ENCODE measurements around the gene PCDHA1. TPM values are rescaled to one million over a fixed set of nuclear protein-coding genes. Genes with fewer than 3 reads are reported as not detected.

PCDHA1 gene
- polyA plus RNA-seq, 1 experiment, result 0.12 TPM

GRCh38 chr5:140986117-140986521, 200.2 kb downstream of the PCDHA1 start:
- H3K4me3 ChIP-seq (ENCODE audit: low read depth, low read length), result no peak overlapping the region
- no peak for DNase-seq (ENCODE audit: low read depth)
- H3K36me3 ChIP-seq (ENCODE audit: control insufficient read depth, insufficient read depth, low read length), result no peaks in the 10 kb centered on the region
- ChIA-PET CTCF (no interaction called here), POLR2A (no interaction called here)
- no peaks in the 10 kb centered on the region for H3K27me3 ChIP-seq (ENCODE audit: control insufficient read depth, insufficient read depth, low read length)
- no peak for TF ChIP-seq CTCF (IDR thresholded peaks at IDR 0.05; ENCODE audit: insufficient read depth, low read depth, low read length)

GRCh38 chr5:140988100-140988499, 202.2 kb downstream of the PCDHA1 start:
- Histone ChIP-seq H3K27me3 (ENCODE audit: control insufficient read depth, insufficient read depth, low read length) (no peaks in the 10 kb centered on the region), H3K4me3 (ENCODE audit: low read depth, low read length) (no peak overlapping the region), H3K36me3 (ENCODE audit: control insufficient read depth, insufficient read depth, low read length) (no peaks in the 10 kb centered on the region)
- TF ChIP-seq CTCF (IDR thresholded peaks at IDR 0.05; ENCODE audit: insufficient read depth, low read depth, low read length), result no peak
- no peak for DNase-seq (ENCODE audit: low read depth)
- CTCF ChIA-PET, result no interaction called here
- POLR2A ChIA-PET, result no interaction called here

- DNase-seq (ENCODE audit: low read depth), result no peak
- TF ChIP-seq CTCF (IDR thresholded peaks at IDR 0.05; ENCODE audit: insufficient read depth, low read depth, low read length), result no peak
- no peaks in the 10 kb centered on the region for H3K36me3 ChIP-seq (ENCODE audit: control insufficient read depth, insufficient read depth, low read length)
- no peak overlapping the region for H3K4me3 ChIP-seq (ENCODE audit: low read depth, low read length)
- no peaks in the 10 kb centered on the region for H3K27me3 ChIP-seq (ENCODE audit: control insufficient read depth, insufficient read depth, low read length)
- POLR2A ChIA-PET, result no interaction called here
- CTCF ChIA-PET, result no interaction called here
Observed at GRCh38 chr5:140988608-140989007, 202.7 kb downstream of the PCDHA1 start.

GRCh38 chr5:140989254-140990020, 203.5 kb downstream of the PCDHA1 start:
- CTCF ChIA-PET, result no interaction called here
- no peak for TF ChIP-seq CTCF (IDR thresholded peaks at IDR 0.05; ENCODE audit: insufficient read depth, low read depth, low read length)
- POLR2A ChIA-PET, result no interaction called here

GRCh38 chr5:140992828-140993227, 206.9 kb downstream of the PCDHA1 start:
- CTCF ChIA-PET, result no interaction called here

More at GRCh38 chr5:140989254-140990020, 203.5 kb downstream of the PCDHA1 start:
- no peak overlapping the region for H3K4me3 ChIP-seq (ENCODE audit: low read depth, low read length)
- H3K36me3 ChIP-seq (ENCODE audit: control insufficient read depth, insufficient read depth, low read length), result no peaks in the 10 kb centered on the region
- no peaks in the 10 kb centered on the region for H3K27me3 ChIP-seq (ENCODE audit: control insufficient read depth, insufficient read depth, low read length)
- DNase-seq (ENCODE audit: low read depth), result no peak

More at GRCh38 chr5:140992828-140993227, 206.9 kb downstream of the PCDHA1 start:
- POLR2A ChIA-PET, result no interaction called here
- H3K27me3 ChIP-seq (ENCODE audit: control insufficient read depth, insufficient read depth, low read length), result no peaks in the 10 kb centered on the region
- no peaks in the 10 kb centered on the region for H3K36me3 ChIP-seq (ENCODE audit: control insufficient read depth, insufficient read depth, low read length)
- no peak for TF ChIP-seq CTCF (IDR thresholded peaks at IDR 0.05; ENCODE audit: insufficient read depth, low read depth, low read length)
- no peak for DNase-seq (ENCODE audit: low read depth)
- H3K4me3 ChIP-seq (ENCODE audit: low read depth, low read length), result no peak overlapping the region

Data from BJ (cell line).